Neuronal stem cell (in vitro differentiated cells): ENCODE data around the gene RASGRF1.
"Not testable (repeated sequence)": the region's sequence is repeated elsewhere in the genome, so short reads cannot be mapped to it uniquely, and the experiment has no call there.

Experiments used
- DNase-seq: peaks from one replicate; pipeline ENCODE4 v3.0.0-alpha.2; 2013; ENCODE audit warnings: low spot score
- H2AFZ ChIP-seq: one replicate; pipeline ENCODE4 v1.6.1; 2013; ENCODE audit warnings: mild to moderate bottlenecking, low read length, inconsistent platforms
- H2AK5ac ChIP-seq: 2 replicates; pipeline ENCODE4 v1.6.1; 2013; ENCODE audit warnings: low read depth, mild to moderate bottlenecking, inconsistent platforms, low read length, moderate library complexity, mixed read lengths
- H2BK120ac ChIP-seq: 2 replicates; pipeline ENCODE4 v1.6.1; 2013; ENCODE audit warnings: low read depth, mild to moderate bottlenecking, inconsistent platforms, low read length, moderate library complexity, mixed read lengths
- H2BK12ac ChIP-seq: one replicate; pipeline ENCODE4 v1.6.1; 2013; ENCODE audit warnings: low read length, inconsistent platforms
- H2BK15ac ChIP-seq: 2 replicates; pipeline ENCODE4 v1.6.1; 2013; ENCODE audit warnings: mild to moderate bottlenecking, low read length, inconsistent platforms, mixed read lengths
- H2BK5ac ChIP-seq: one replicate; pipeline ENCODE4 v1.6.1; 2013; ENCODE audit warnings: inconsistent platforms, mild to moderate bottlenecking, low read length, moderate library complexity
- H3K14ac ChIP-seq: one replicate; pipeline ENCODE4 v1.6.1; 2013; ENCODE audit warnings: low read length, inconsistent platforms
- H3K18ac ChIP-seq: 2 replicates; pipeline ENCODE4 v1.6.1; 2013; ENCODE audit warnings: low read length, inconsistent platforms
- H3K23ac ChIP-seq: 2 replicates; pipeline ENCODE4 v1.6.1; 2013; ENCODE audit warnings: low read depth, mild to moderate bottlenecking, mixed read lengths, low read length, inconsistent platforms; ENCODE audit not compliant: poor library complexity
- H3K27ac ChIP-seq: replicated peaks from 3 replicates; pipeline ENCODE4 v1.5.1; 2013; ENCODE audit warnings: low read length, inconsistent platforms
- H3K27me3 ChIP-seq, 3 experiments: 2 replicates each; pipeline ENCODE4 v1.6.1; 2013; ENCODE audit warnings: low read length in 3 of 3, mild to moderate bottlenecking in 2 of 3, inconsistent platforms in 1 of 3, low read depth in 1 of 3, mixed read lengths in 1 of 3, moderate library complexity in 1 of 3; ENCODE audit not compliant: control insufficient read depth in 3 of 3, insufficient read depth in 3 of 3
- H3K36me3 ChIP-seq, 2 donors: replicated peaks in 1 of 2; 2 replicates each; pipeline ENCODE4 v1.6.1; 2013; ENCODE audit warnings: low read length in 2 of 2; ENCODE audit not compliant: control insufficient read depth in 2 of 2, insufficient read depth in 2 of 2
- H3K4ac ChIP-seq: 2 replicates; pipeline ENCODE4 v1.6.1; 2013; ENCODE audit warnings: inconsistent platforms, mild to moderate bottlenecking, low read length, moderate library complexity
- H3K4me1 ChIP-seq, 2 donors: 1 replicate in 1 of 2; 2 replicates in 1 of 2; pipeline ENCODE4 v1.6.1; 2013; ENCODE audit warnings: low read length in 2 of 2, low read depth in 1 of 2; ENCODE audit not compliant: control insufficient read depth in 2 of 2, insufficient read depth in 1 of 2
- H3K4me2 ChIP-seq: one replicate; pipeline ENCODE4 v1.6.1; 2013; ENCODE audit warnings: mild to moderate bottlenecking, low read length, inconsistent platforms; ENCODE audit not compliant: insufficient read depth, poor library complexity, severe bottlenecking
- H3K4me3 ChIP-seq, 2 donors: 2 replicates each; pipeline ENCODE4 v1.5.1; 2013; ENCODE audit warnings: low read length in 2 of 2, mild to moderate bottlenecking in 2 of 2, inconsistent platforms in 1 of 2, moderate library complexity in 1 of 2
- H3K79me1 ChIP-seq: one replicate; pipeline ENCODE4 v1.6.1; 2013; ENCODE audit warnings: low read depth, mild to moderate bottlenecking, inconsistent platforms, low read length, moderate library complexity
- H3K9ac ChIP-seq: one replicate; pipeline ENCODE4 v1.6.1; 2013; ENCODE audit warnings: mild to moderate bottlenecking, low read depth, low read length, inconsistent platforms; ENCODE audit not compliant: poor library complexity
- H3K9me3 ChIP-seq, 2 donors: replicated peaks in 1 of 2; 2 replicates each; pipeline versions ENCODE3 to v1.6.1; 2013; ENCODE audit warnings: low read length in 2 of 2, mild to moderate bottlenecking in 2 of 2, inconsistent platforms in 1 of 2, low read depth in 1 of 2, mixed read lengths in 1 of 2, moderate library complexity in 1 of 2; ENCODE audit not compliant: control insufficient read depth in 2 of 2, insufficient read depth in 1 of 2
- H4K8ac ChIP-seq: one replicate; pipeline ENCODE4 v1.6.1; 2013; ENCODE audit warnings: low read depth, mild to moderate bottlenecking, inconsistent platforms, low read length, moderate library complexity
- H4K91ac ChIP-seq: one replicate; pipeline ENCODE4 v1.6.1; 2013; ENCODE audit warnings: low read length, low read depth, mild to moderate bottlenecking, inconsistent platforms; ENCODE audit not compliant: poor library complexity
- WGBS, 2 donors: extraction: QIAGEN DNeasy Blood & Tissue Kit; methylation state at CpG; one replicate each; pipeline ENCODE4 v1.1.7; 2013; ENCODE audit warnings: missing lambda C conversion rate in 2 of 2, mixed read lengths in 1 of 2; ENCODE audit not compliant: insufficient read length in 2 of 2, insufficient replicate concordance in 1 of 2; ENCODE audit errors: extremely low coverage in 2 of 2; 5-methylcytosine and 5-hydroxymethylcytosine counted together

RASGRF1 gene

GRCh38 chr15:78928616-78929093 is 161.9 kb downstream of the RASGRF1 start:
- Histone ChIP-seq H3K79me1 (peaks cover 2% of the 10 kb centered on the region), H2AFZ (no peak overlapping the region), H3K23ac (no peak overlapping the region), H2BK5ac (no peak overlapping the region), H2BK12ac (no peak overlapping the region), H2BK15ac (no peak overlapping the region), H3K4me3 (no peak overlapping the region), H3K14ac (no peak overlapping the region), H3K18ac (no peak overlapping the region), H2BK120ac (no peak overlapping the region), H3K9me3 (no peaks in the 10 kb centered on the region), H2AK5ac (no peak overlapping the region), H3K4me2 (no peak overlapping the region), H3K9ac (no peak overlapping the region), H3K27me3 (no peaks in the 10 kb centered on the region), H4K91ac (no peak overlapping the region), H3K36me3 (peaks cover 14 to 17% of the 10 kb centered on the region in 2 donors), H3K4me1 (no peaks in the 10 kb centered on the region), H4K8ac (no peak overlapping the region), H3K27ac (no peak overlapping the region), H3K4ac (no peak overlapping the region)
- WGBS, 2 donors: no CpG with 5 or more reads among the region's 14 CpGs
- DNase-seq: no peak

- not testable (repeated sequence) for DNase-seq, H4K91ac ChIP-seq, H3K9ac ChIP-seq, H2BK12ac ChIP-seq, H2AK5ac ChIP-seq, H2BK5ac ChIP-seq, H3K18ac ChIP-seq, H2BK15ac ChIP-seq, H2AFZ ChIP-seq, H3K27me3 ChIP-seq, H3K27ac ChIP-seq, H3K4me2 ChIP-seq, H3K4me1 ChIP-seq, H4K8ac ChIP-seq, H3K9me3 ChIP-seq, H3K79me1 ChIP-seq, H3K4ac ChIP-seq
- peak overlapping the region; percentile 77 for H3K14ac ChIP-seq
- peak overlapping the region; percentile 67 for H3K23ac ChIP-seq
- peaks cover 14 to 22% of the 10 kb centered on the region in 2 donors for H3K36me3 ChIP-seq
- no CpG with 5 or more reads among the region's 14 CpGs for WGBS, 2 donors
- peak overlapping the region; percentile 74 for H2BK120ac ChIP-seq
- H3K4me3 ChIP-seq: peak overlapping the region in 1 of 2 donors; percentile 63
These were observed 162.4 kb downstream of the RASGRF1 start for GRCh38 chr15:78928176-78928575.

GRCh38 chr15:78927077-78927790 is 163.3 kb downstream of the RASGRF1 start:
- no peak for DNase-seq
- Histone ChIP-seq H2BK15ac (no peak overlapping the region), H4K91ac (peak overlapping the region; percentile 48), H2AFZ (no peak overlapping the region), H2BK12ac (no peak overlapping the region), H3K9me3 (no peaks in the 10 kb centered on the region), H4K8ac (no peak overlapping the region), H3K4ac (no peak overlapping the region), H3K9ac (no peak overlapping the region), H3K18ac (no peak overlapping the region), H3K79me1 (peaks cover 2% of the 10 kb centered on the region), H2BK5ac (no peak overlapping the region), H2AK5ac (no peak overlapping the region), H3K4me3 (no peak overlapping the region), H3K14ac (no peak overlapping the region), H2BK120ac (no peak overlapping the region), H3K27me3 (no peaks in the 10 kb centered on the region), H3K23ac (peak overlapping the region; percentile 83), H3K4me2 (no peak overlapping the region), H3K27ac (no peak overlapping the region), H3K4me1 (no peaks in the 10 kb centered on the region), H3K36me3 (peaks cover 19 to 32% of the 10 kb centered on the region in 2 donors)
- WGBS, 2 donors: no CpG with 5 or more reads among the region's 17 CpGs

- H3K4me1 ChIP-seq: no peaks in the 10 kb centered on the region
- H4K91ac ChIP-seq: no peak overlapping the region
- no peak overlapping the region for H2BK12ac ChIP-seq
- WGBS, 2 donors: no CpG with 5 or more reads among the region's 5 CpGs
- no peak overlapping the region for H3K4me3 ChIP-seq
- no peak overlapping the region for H4K8ac ChIP-seq
- no peaks in the 10 kb centered on the region for H3K9me3 ChIP-seq
- no peak overlapping the region for H3K9ac ChIP-seq
- H2BK15ac ChIP-seq: no peak overlapping the region
- H2AFZ ChIP-seq: no peak overlapping the region
- H3K14ac ChIP-seq: no peak overlapping the region
- H3K36me3 ChIP-seq: peaks cover 30 to 42% of the 10 kb centered on the region in 2 donors
- DNase-seq: no peak
- no peaks in the 10 kb centered on the region for H3K79me1 ChIP-seq
- no peak overlapping the region for H3K4me2 ChIP-seq
- H3K4ac ChIP-seq: no peak overlapping the region
- H2BK5ac ChIP-seq: no peak overlapping the region
- H3K23ac ChIP-seq: peak overlapping the region; percentile 44
- no peaks in the 10 kb centered on the region for H3K27me3 ChIP-seq
- H2AK5ac ChIP-seq: no peak overlapping the region
- no peak overlapping the region for H3K27ac ChIP-seq
- H2BK120ac ChIP-seq: no peak overlapping the region
- H3K18ac ChIP-seq: no peak overlapping the region
These were observed 164.4 kb downstream of the RASGRF1 start for GRCh38 chr15:78925956-78926743.
